Stimulated activated CD8-positive, alpha-beta memory T cell treated with anti-CD3 and anti-CD28 coated beads, Interleukin-12 subunit alpha, Interleukin-12 subunit beta, amount 100 ng/mL, for 4 hours (primary cell): ENCODE measurements around the gene ALDH16A1.
A peak's percentile ranks its signal among the peaks of the same experiment; 100 is the strongest.

Source experiments
- DNase-seq: peaks from one replicate; pipeline ENCODE4 v3.0.0-alpha.2; 2020; ENCODE audit warnings: low read depth

The ALDH16A1 gene

GRCh38 chr19:49453013-49453756 lies at the start of gene ALDH16A1:
Gene ALDH16A1 (plus strand): TSS chr19:49453225. CDS start chr19:49453332, 107 bp downstream.
- DNase-seq: peak; percentile 97

- DNase-seq: no peak
Measured at GRCh38 chr19:49403404-49404187, 49.4 kb upstream of the ALDH16A1 start.

DNA sequence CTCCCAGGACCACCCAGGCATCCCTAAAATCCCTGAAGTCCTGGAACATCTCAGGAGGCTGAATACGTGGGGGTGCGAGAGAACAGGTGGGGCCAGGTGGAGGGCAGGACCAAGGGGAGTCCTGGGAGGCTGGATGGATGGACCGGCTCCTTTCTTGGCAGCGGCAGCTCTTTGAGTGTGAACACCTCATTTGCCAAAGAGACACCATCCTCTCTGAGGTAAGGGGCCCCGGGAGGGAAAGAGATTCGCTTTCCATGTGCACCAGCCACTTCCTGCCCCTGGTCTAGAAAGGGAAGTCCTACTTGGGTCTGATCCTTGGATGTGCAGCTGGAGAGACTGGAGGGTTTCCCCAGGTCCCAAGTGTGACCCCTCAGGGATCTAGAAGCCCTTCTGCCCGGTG lies 45.9 kb upstream of the ALDH16A1 start:
- DNase-seq: no peak

DNA sequence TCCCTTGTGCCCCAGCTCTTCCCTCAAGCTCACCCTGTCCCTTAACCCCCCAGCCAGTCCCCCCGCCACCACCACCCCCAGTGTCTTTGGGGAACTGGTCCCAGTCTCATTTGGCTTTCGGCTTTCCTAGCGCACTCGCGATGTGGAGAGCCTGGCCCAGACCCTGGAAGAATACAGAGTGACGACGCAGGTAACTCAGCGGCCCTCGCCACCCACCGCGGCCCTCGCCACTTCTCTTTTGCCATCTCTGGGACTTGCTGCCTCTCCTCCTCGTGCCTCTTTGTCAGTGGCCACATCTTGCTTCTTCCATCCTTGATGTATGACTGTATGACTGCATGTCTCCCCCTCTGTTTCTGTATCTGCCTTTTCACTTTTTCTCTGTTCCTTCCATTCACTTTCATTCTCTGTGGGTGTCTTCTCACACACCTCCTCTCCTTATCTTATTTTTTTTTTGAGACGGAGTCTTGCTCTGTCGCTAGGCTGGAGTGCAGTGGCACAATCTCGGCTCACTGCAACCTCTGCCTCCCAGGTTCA lies 45.5 kb upstream of the ALDH16A1 start:
- DNase-seq: no peak

DNA sequence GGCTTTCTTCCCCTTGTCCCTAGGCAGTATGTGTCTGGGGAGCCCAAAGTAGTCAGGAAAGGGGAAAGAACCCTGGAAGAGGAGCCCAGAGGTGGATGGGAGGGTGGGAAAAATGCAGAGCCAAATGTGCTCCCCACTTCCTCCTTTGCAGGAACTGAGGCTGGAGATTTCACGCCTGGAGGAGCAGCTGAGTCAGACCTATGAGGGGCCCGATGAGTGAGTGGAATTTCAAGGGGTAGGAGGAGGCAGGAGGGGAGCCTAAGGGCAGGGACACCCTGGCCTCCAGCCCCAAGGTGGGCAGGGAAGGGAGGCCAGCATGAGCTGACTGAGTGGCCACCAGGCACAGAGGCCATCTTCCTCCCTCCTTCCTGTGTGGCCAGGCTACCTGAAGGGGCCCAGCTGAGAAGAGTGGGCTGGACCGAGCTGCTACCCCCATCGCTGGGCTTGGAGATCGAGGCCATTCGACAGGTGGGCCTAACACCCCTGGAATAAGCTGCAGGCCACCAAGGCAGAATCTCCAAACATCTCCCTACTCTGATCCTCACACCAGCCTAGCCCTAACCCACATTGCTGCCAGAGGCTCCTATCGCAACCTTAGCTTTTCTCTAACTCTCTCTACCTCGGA lies 44.1 kb upstream of the ALDH16A1 start:
- no peak for DNase-seq

DNA sequence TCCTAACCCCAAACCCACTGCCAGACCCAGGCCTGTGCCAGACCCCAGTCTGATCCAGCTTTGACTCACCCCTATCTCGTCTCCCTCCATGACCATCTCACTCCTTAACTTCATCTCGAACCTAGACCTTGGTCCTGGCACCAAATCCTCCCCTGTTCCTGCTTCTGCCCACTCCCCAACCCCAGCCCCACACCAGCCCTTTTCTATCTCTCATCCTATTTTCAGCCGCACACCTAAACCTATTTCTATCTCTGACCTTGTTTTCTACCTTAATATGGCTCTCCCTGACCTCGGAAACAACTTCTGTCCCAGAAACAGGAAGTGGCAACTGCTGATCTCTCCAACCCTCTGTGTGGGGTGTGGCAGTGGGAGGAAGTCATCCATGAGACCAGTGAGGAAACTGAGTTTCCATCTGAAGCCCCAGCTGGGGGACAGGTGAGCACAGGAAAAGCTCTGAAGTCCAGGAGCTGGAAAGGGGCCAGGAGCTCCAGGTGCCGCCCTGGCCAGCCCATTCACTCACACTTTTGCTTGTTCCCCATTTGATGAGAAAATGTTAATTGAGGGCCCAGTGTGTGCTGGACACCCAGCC lies 43.5 kb upstream of the ALDH16A1 start:
- DNase-seq: no peak

DNA sequence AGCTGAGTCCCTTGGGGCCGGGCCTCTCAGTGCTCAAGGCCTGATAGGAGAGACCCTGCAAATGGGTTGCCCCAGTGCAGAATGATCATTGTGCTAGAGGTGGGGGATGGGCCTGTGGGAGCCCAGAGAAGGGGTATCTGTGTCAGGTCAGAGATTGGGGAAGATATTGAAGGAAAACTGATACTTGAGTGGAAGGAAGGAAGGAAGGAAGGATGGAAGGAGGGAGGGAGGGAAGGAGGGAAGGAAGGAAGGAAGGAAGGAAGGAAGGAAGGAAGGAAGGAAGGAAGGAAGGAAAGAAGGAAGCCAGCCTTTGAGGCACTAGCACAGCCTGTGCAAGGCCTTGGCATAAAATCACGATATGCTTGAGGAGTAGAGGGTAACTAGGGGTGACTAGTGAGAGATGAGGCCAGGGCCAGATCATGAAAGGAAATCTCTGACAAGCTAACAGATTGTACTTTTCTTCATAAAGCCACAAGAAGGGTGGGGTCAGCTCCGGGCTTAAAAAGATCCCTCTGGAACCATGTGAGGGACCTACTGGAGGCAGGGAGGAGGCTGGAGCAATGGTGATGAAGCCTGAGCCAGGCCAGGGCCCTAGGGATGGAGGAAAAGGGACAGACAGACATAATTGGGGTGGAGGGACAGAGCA lies 41.2 kb upstream of the ALDH16A1 start:
- DNase-seq: no peak

DNA sequence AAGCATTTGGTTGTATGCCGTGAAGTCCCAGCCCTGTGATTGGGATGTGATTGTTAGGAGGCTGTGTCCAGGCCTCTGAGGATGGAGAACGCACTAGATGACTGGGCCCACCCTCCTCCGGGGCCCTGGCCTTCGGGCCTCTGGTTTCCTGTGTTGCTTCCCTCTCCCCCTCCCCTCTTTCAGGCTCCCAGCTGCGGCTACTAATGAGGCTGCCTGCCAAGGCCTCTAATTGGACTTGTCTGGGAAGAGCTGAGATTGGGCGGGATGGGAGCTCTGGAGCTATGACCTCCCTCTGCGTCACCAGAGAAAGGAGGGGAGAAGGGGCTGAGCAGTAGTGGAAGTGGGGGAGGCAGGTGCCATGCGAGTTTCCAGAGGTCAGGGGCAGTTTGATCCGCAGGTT lies 39.7 kb upstream of the ALDH16A1 start:
- DNase-seq: no peak

- DNase-seq: no peak
Measured at GRCh38 chr19:49414256-49414655, 38.8 kb upstream of the ALDH16A1 start.

GRCh38 chr19:49415102-49415809 lies 37.8 kb upstream of the ALDH16A1 start:
- DNase-seq: no peak

- DNase-seq: no peak
Measured at GRCh38 chr19:49415810-49416200, 37.2 kb upstream of the ALDH16A1 start.

DNA sequence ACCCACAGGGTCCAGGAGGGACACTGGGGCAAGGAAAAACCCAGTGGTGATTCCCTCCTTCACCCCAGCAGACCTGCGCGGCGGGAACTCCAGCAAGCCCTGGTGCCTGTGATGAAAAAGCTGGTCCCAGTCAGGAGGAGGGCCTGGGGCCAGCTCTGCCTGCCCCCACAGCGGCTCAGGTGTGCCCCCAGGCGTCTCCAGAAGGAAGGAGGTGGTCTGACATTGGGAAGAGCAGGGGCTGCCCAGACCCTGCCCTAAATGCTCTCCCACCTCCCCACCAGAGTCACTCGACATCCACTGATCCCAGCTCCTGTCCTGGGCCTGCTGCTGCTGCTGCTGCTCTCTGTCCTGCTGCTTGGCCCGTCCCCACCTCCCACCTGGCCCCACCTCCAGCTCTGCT lies 35.9 kb upstream of the ALDH16A1 start:
- DNase-seq: no peak

DNA sequence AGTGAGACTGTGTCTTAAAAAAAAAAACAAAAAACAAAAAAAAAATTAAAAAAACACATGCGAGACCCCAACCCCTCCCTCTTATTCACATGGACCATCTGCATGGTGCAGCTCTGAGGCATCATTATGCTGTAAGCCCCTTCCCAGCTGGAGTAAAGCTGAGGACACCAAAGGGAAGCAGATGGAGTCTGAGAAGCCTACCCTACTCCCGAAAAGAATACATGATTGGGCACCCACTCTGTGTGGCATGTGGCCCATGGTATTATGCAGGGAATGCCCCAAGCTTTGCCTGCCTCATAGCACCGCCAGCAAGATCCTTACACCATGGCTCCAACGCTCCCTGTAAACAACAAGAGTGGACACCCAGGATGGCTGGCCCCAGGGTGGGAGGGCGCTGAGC lies 34.5 kb upstream of the ALDH16A1 start:
- DNase-seq: no peak

DNA sequence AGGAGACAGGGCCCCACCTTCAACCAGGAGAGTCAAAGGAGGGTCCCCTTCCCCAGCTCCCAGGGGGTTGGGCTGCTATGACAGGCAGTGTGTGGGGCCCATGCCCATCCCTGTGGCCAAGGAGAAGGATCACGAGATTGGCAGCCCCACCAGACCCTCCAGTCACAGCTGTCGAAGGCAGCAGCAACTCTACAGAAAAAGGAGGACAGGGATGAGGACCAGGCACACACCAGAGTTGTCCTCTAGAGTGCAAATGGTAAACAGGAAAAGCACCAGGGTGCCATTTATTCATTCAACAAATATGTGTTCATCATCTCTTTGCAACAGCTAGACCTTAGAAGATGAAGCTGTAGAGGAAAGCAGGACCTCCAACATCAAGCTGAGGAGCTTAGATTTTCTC lies 33.9 kb upstream of the ALDH16A1 start:
- no peak for DNase-seq

GRCh38 chr19:49420227-49420626 lies 32.8 kb upstream of the ALDH16A1 start:
- DNase-seq: no peak

GRCh38 chr19:49421039-49421877 lies 31.8 kb upstream of the ALDH16A1 start:
- no peak for DNase-seq

DNA sequence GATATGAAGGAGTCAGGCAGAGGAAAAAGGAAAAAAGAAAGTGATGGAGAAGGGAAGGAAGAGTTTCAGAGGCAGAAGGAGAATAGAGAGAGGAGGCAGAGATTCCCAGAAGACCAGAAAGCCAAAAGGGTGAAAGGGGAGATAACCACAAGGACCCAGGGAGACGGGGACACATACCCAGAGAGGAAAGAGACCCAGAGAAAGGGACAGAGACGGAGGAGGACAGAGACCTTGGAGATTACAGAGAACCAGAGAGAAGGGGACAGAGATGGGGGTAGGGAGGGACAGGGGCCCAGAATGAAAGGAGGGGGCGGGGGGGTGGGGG lies 31.2 kb upstream of the ALDH16A1 start:
- no peak for DNase-seq

DNA sequence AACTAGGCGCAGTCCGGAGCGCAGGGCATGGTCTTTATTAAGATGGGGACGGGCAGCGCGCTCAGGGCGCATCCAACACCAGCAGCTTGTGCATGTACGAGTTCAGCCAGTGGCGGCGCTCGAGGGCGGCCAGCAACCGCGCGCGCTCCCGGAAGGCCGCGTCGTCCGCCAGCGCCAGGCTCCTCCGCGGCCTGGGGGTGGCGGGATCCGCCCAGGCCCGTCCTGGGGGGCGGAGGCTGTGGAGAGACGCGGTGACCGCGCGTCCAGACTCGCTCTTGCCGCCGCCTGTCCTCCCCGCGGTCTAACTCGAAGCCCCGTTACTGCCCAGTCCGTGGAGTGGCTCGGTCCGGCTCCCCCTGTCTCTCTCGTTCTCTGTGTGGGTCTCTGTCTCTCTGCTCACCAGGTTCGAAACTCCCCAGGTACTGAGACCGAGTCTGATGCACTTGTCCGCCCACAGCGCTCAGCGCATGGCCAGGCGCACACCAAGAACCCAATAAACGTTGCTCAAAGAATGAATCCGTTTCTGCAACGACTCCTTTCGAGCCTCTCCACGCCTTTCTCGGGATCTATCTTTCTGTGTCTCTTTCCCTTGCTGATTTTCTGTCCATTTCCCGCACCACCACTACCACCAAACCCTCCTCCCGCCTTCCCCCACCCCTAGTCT lies 30.5 kb upstream of the ALDH16A1 start:
- DNase-seq: no peak

GRCh38 chr19:49423071-49423984 lies 29.7 kb upstream of the ALDH16A1 start, which contains the start of gene PTH2:
Gene PTH2 (minus strand): TSS chr19:49423441. CDS start chr19:49423339, 102 bp downstream.
- no peak for DNase-seq
